HG02981 (cell line): ENCODE data around the gene SERPINF2.
"Not testable (repeated sequence)": the region's sequence is repeated elsewhere in the genome, so short reads cannot be mapped to it uniquely, and the experiment has no call there.

Experiments
- ATAC-seq: cut with Tn5 transposase; IDR thresholded peaks from one replicate; pipeline ENCODE4 v1.9.1; 2021; ENCODE audit warnings: mild to moderate bottlenecking, moderate library complexity; ENCODE audit not compliant: unreplicated experiment

SERPINF2 gene

GRCh38 chr17:1716076-1716911 lies 26.4 kb upstream of the SERPINF2 start:
- peak; percentile 75 for ATAC-seq

GRCh38 chr17:1716912-1717695 lies 25.6 kb upstream of the SERPINF2 start:
- peak; percentile 36 for ATAC-seq

GRCh38 chr17:1718362-1719165 lies 24.1 kb upstream of the SERPINF2 start:
- ATAC-seq = no peak

- ATAC-seq = no peak
Observed at GRCh38 chr17:1720856-1721386, 21.8 kb upstream of the SERPINF2 start.

GRCh38 chr17:1722022-1722421 lies 20.6 kb upstream of the SERPINF2 start:
- not testable (repeated sequence) for ATAC-seq

GRCh38 chr17:1724351-1724868 lies 18.3 kb upstream of the SERPINF2 start, which contains the start of gene WDR81:
WDR81 (plus strand) TSS chr17:1724704; CDS start chr17:1724960, 256 bp downstream.
- peak; percentile 52 for ATAC-seq

- peak; percentile 19 for ATAC-seq
Observed at GRCh38 chr17:1724869-1725641, 17.6 kb upstream of the SERPINF2 start.

- ATAC-seq = no peak
Observed at GRCh38 chr17:1725642-1726511, 16.8 kb upstream of the SERPINF2 start.

GRCh38 chr17:1726626-1727257 lies 15.9 kb upstream of the SERPINF2 start:
- ATAC-seq = no peak

GRCh38 chr17:1727258-1727789 lies 15.3 kb upstream of the SERPINF2 start:
- no peak for ATAC-seq

GRCh38 chr17:1727876-1728630 lies 14.6 kb upstream of the SERPINF2 start:
- ATAC-seq = no peak

GRCh38 chr17:1729966-1730325 lies 12.7 kb upstream of the SERPINF2 start:
- ATAC-seq = no peak

GRCh38 chr17:1730326-1731193 lies 12.1 kb upstream of the SERPINF2 start:
- no peak for ATAC-seq

GRCh38 chr17:1731194-1731506 lies 11.5 kb upstream of the SERPINF2 start:
- ATAC-seq = no peak

- no peak for ATAC-seq
Observed at GRCh38 chr17:1732241-1732832, 10.3 kb upstream of the SERPINF2 start.

GRCh38 chr17:1732833-1733321 lies 9.8 kb upstream of the SERPINF2 start:
- no peak for ATAC-seq
